Stimulated activated CD8-positive, alpha-beta memory T cell treated with anti-CD3 and anti-CD28 coated beads, Interleukin-12 subunit alpha, Interleukin-12 subunit beta, amount 100 ng/mL, for 24 hours (primary cell): Measurements from ENCODE around the gene ARHGAP27.
"Not testable (repeated sequence)": the region's sequence is repeated elsewhere in the genome, so short reads cannot be mapped to it uniquely, and the experiment has no call there.

Experiments
- DNase-seq: peaks from one replicate; pipeline ENCODE4 v3.0.0-alpha.2; 2020; ENCODE audit errors: extremely low read depth

Gene ARHGAP27

DNA sequence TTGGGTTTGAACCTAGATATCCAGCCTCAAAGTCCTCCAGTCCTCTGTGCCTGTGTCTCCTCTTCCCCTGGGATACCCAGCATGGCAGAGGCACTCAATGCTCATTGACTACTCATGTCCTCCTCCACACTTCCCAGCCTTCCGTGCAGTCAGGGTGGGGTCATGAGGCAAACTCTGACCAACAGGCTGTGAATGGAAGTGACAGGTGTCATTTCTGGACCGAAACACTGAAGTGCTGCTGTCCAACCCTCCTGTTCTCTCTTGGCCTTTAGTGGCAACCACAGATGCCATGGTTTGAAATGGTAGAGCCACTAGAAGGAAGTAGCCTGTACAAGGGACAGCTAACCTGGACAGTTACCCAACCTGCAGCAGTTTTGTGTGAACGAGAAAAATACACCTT, 69.2 kb downstream of the ARHGAP27 start:
- no peak for DNase-seq

DNA sequence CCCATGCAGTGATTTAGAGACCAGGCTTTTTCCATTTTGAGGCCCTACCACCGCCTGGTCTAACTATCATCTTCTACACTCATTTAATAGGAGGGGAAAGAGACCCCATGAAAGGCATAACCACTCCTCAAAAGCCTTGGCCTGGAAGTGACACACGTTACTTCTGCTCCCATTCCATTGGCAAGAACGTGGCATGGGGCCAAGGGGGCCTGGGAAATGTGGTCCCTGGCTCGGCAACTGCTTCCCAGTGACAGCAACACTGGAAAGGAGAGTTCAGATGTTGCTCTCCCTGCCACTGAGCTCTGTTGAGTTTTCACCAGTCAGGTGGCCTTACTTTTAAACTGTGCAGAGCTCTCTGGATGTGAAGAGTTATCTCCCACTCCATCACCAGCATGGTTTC, 70.7 kb downstream of the ARHGAP27 start:
- no peak for DNase-seq

DNA sequence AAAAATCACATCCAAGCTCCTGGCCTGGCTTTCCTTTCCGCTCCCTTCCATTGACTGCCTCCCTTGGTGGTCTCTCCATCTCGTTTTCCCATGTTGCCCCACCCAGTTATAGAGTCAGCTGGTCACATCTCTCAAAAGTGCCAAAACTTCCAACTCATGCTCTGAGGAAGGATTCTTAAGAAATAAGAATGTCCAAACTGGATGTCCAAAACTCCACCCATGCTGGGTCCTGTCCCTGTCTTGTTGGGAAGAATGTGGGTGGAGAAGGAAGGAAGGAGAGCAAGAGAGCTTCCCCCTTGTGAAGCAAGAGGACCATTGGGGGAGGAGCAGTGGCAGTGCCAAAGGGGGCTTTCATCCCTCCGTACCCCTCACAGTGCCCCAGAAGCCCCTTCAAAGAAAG, 71.2 kb downstream of the ARHGAP27 start:
- DNase-seq = no peak

DNA sequence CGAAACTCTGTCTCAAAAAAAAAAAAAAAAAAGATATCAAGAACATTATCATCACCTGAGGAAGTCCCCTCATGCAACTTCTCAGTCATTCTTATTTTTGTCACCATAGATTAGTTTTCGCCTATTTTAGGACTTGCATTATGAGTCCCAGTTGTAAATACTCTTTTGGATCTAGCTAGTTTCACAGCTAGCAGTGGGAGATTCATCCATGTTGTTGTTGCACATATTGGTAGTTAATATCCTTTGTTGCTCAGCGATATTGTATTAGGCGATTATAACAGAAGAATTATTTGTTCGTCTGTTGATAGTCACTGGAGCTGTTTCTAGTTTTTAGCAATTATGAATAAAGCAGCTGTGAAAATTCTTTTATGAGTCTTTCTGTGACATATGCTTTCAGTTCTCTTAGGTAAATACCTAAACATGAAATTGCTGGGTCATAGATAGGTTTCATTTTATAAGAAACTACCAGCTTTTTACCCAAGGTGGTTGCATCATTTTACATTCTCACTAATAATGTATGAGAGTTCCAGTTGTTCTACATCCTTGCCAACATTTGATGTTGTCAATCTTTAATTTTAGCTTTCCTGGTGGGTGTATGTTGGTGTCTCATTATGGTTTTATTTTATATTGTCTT, 75.2 kb downstream of the ARHGAP27 start:
- no peak for DNase-seq

DNA sequence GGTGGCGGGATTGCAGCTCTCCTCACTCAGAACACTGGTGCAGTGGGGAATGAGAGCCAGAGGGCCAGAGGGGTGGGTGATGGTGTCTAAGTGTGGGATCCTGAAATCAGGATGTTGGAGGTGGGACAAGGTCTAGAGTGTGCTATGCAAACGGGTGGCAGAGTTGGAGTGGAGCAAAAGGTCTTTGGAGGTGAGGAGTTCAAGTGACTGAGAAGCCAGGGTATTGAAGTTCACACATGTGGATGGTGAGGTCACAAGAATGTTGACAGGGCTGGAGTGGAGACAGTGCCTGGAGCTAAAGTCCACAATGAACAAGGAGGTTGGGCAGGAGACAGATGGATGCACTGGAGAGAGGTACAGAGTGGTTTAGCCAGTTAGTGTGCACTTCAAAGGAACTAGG, 77.6 kb downstream of the ARHGAP27 start:
- DNase-seq = no peak

DNA sequence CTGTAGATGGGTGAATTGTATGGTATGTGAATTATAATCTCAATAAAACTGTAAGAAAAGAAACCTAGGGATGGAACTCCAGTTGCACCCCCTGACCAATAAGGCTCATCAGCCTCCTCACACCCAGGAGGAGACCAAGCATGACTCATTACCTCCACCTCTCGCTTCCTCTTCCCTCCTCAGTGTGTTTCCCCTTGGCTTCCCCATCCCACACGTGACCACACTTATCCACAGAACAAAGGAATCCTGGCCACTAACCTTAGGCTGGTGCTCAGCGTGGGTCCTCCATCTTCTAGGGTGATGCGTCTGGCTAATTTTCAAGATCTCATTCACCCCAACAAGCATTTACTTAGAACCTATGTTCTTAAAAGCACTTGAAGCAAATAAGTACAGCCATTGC, 79.6 kb downstream of the ARHGAP27 start:
- DNase-seq = no peak

DNA sequence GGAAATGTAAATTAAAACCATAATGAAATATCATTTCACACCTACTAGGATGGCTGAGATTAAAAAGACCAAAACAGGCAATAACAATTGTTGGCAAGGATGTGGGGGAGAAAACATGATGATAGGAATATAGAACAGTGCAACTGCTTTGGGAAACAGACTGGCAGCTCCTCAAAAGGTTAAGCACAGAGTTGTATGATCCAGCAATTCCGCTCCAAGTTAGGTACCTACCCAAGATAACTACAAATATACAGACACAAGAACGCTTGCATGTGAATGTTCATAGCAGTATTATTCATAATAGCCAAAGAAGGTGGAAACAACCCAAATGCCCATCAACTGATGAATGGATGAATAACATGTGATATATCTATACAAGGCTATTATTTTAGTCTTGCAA, 80.8 kb downstream of the ARHGAP27 start:
- DNase-seq = no peak

DNA sequence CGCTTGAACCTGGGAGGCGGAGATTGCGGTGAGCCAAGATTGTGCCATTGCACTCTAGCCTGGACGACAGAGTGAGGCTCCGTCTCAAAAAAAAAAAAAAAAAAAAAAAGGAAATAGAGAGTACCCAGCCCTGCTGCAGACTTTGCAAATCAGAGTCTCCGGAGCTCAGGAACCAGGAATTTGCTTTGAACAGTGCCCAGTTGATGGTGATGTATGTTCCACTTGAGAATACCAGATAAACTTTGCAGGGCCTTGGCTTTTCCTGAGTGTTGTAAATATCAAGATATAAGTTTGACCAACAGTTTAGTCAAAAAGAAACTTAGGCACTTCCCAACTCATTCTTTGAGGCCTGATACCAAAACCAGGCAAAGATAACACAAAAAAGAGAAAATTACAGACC, 85.2 kb downstream of the ARHGAP27 start:
- DNase-seq = no peak

DNA sequence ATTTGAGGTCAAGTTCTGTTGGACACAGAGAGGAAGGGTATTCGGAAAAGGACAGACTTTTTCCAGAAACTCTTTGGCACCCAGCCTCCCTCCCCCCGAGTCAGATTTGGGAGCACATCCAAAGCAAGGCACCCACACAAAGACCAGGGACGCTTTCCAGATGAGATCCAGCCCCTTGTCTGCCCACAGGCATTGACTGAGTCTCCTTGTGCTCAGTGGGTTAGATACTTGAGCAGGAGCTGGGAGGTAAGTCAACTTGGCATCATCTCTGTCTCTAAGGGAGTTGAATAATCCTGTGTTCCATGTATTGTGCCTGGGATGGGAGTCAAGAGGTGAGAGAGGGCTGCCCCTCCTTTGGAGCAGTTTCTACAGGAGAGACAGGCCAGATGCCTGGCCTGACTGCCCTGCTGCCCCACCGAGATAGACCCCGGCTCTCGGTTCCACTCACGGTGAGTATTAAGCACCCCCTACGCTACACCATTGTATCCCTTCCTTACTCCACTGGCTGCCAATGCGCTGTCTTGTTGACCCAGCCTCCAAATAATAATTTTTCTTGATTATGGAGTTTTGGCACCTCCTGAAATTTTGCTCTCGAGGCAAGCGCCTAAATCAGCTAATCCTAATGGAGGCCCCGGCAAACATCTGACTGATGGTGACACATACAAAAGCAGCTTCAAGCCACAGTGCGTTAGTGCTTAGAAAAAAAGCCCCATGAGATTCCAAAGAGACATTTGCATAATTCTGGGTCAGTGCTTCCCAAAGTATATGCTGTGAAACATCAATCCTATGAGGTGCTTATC, 86.3 kb downstream of the ARHGAP27 start:
- DNase-seq = no peak

DNA sequence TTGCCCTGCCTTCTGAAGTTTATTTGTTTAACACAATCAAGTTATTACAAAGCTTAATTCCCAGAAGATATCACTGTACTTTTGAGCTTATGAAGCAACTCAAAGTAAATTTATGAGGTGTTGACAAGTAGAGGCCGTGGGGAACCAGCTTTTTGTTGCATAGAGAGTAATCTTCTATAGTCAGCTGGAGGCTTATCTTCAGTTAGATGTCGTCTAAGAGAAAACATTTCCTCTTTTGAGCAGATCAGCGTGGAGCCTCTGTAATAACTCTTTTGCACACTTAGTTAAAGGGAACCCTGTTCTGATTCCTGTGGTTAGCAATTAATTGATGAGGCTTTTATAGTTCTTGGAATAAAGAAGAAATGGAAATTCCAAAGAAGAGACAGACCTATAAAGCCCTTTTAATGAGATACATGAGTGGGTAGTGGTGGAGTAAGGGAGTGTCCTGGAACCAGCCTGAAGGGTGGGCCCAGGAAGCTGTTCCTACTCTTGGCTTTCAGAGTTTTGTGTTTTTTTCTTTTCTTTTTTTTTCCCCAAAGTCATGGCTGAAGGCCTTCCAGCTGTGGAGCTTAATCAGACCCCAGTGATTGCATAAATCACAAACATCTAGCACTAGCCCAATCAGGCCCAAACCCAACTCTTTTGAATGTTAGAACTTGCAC, 87.0 kb downstream of the ARHGAP27 start:
- no peak for DNase-seq

DNA sequence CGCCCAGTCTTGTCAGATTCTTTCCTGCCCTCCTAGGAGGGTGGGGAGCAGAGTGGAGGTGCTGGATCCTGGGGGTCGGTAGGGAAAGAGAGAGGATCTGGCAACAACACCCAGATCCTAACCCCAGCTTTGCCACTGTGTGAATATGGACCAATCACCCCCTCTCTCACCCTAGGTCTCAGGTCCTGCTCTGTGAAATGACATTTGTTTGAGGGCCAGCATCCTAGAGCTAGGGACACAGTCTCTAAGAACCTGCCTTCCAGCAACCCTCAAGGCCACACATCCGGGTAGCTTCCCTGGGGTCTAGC, 87.5 kb downstream of the ARHGAP27 start:
- DNase-seq = no peak

DNA sequence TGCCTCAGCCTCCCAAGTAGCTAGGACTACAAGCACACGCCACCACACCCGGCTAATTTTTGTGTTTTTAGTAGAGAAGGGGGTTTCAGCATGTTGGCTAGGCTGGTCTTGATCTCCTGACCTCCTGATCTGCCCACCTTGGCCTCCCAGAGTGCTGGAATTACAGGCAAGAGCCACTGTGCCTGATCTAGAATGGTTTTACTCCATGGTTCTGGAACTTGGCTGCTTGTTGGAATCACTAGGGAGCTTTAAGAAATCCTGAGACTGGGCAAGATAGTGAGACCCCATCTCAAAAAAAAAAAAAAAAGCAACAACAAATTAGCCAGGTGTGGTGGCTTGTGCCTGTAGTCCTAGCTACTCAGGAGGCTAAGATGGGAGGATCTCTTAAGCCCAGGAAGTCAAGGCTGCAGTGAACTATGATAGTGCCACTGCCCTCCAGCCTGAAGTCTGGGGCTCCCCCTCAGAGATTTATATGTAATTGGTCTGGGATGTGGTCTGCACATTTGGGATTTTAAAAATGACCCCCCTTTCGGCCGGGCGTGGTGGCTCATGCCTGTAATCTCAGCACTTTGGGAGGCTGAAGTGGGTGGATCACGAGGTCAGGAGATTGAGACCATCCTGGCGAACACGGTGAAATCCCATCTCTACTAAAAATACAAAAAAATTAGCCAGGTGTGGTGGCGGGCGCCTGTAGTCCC, 88.6 kb downstream of the ARHGAP27 start:
- not testable (repeated sequence) for DNase-seq
